Epithelial cell of prostate (primary cell): ENCODE data around the gene EPHA7.

Source experiments
- DNase-seq: peaks from one replicate; pipeline ENCODE4 v3.0.0-alpha.2; 2011; ENCODE audit warnings: low read depth, low spot score
- H3K27ac ChIP-seq: fragments of 450-650 bp; 2 replicates; pipeline ENCODE4 v1.5.1; 2017; ENCODE audit warnings: mild to moderate bottlenecking

The EPHA7 gene

GRCh38 chr6:93266116-93266817, 153.1 kb downstream of the EPHA7 start:
- no peak for DNase-seq
- no peak overlapping the region for H3K27ac ChIP-seq

GRCh38 chr6:93260881-93261280, 158.5 kb downstream of the EPHA7 start:
- no peak overlapping the region for H3K27ac ChIP-seq
- no peak for DNase-seq

- H3K27ac ChIP-seq, result no peak overlapping the region
These were observed 160.0 kb downstream of the EPHA7 start for GRCh38 chr6:93259332-93259731.

DNA sequence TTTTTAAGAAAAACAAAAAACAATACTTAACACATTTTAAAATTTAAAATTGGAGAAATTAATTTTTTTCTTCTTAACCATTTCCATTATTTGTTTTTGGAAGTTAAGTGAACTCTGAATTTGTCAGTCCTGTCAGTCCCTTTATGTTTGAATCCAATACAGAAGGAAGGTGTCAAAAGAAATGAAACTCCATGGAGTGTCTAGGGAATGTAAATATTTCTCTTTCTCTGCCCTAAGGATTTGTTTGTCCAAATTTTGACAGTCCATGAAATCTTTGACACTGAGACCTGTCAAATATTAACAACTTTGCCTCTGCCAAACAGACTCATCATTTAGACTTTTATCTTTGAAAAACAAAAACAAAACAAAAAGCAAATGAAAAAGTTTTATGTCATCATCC, 166.4 kb downstream of the EPHA7 start:
- no peak for DNase-seq
- no peak overlapping the region for H3K27ac ChIP-seq

More at GRCh38 chr6:93259332-93259731, 160.0 kb downstream of the EPHA7 start:
- no peak for DNase-seq

DNA sequence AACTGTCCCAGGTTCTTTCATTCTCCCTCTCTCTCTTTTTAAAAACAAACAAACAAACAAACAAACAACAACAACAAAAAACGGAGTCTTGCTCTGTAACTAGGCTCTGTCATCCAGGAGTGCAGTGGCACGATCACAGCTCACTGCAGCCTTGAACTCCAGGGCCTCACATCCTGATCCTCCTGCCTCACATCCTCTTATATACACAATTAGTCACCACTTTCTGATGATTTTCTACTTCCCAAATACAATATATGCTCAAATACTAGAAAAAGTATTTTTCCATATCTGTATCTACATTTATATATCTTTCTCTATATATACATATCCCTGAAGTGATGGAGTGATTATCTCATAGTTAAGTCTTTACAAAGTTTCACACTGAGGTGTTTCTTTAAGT, 170.7 kb downstream of the EPHA7 start:
- DNase-seq, result no peak
- no peak overlapping the region for H3K27ac ChIP-seq

GRCh38 chr6:93243231-93243778, 176.1 kb downstream of the EPHA7 start:
- DNase-seq, result no peak
- H3K27ac ChIP-seq, result no peak overlapping the region

GRCh38 chr6:93242049-93242448, 177.3 kb downstream of the EPHA7 start:
- H3K27ac ChIP-seq, result no peak overlapping the region
- DNase-seq, result no peak

GRCh38 chr6:93238632-93239031, 180.7 kb downstream of the EPHA7 start:
- DNase-seq, result no peak
- H3K27ac ChIP-seq, result no peak overlapping the region

DNA sequence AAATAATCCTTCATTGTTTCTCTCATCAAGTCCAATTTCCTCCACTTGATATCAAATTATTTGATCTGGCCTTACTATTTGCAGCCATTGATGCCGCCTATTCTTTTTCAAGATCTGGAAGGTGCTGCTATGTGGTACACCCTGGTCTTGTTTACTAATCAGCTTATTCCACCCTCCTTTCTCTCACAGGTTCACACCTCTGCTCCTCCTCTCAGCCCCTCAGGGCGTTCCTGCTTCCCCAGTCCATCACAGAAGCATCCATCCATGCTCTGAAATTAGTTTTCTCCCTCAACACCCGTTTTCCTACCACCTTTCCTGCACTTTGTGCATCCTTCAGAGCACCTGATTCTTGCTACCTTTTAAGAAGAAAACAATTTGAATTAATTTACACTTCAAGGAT, 183.6 kb downstream of the EPHA7 start:
- H3K27ac ChIP-seq, result no peak overlapping the region
- no peak for DNase-seq

GRCh38 chr6:93226822-93227221, 192.5 kb downstream of the EPHA7 start:
- no peak overlapping the region for H3K27ac ChIP-seq
- DNase-seq, result no peak

- no peak overlapping the region for H3K27ac ChIP-seq
- DNase-seq, result no peak
These were observed 197.1 kb downstream of the EPHA7 start for GRCh38 chr6:93222071-93222851.

- H3K27ac ChIP-seq, result no peak overlapping the region
- no peak for DNase-seq
These were observed 199.9 kb downstream of the EPHA7 start for GRCh38 chr6:93219447-93219846.

GRCh38 chr6:93218096-93218495, 201.3 kb downstream of the EPHA7 start:
- H3K27ac ChIP-seq, result no peak overlapping the region
- DNase-seq, result no peak

DNA sequence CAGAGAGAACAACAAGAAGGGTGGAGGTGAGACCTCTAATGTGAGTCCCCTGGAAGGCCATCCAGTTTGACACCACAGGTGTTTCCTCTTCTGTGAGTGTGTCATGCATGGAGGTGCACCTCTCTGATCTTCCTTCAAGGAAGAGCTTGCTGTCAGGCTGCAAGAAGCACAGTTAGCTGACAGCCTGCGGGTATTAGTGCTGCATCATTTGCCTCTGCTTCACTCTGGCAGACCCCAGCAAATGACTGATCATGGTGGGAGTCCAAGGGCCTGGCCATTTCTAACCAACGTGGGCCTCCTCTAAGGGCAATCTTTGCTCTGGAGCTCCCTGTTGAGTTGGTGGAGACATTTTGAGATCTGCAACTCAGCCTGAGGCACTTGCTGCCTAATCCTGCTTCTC, 206.3 kb downstream of the EPHA7 start:
- DNase-seq, result no peak
- H3K27ac ChIP-seq, result no peak overlapping the region

GRCh38 chr6:93210908-93211307, 208.5 kb downstream of the EPHA7 start:
- DNase-seq, result no peak

GRCh38 chr6:93209358-93209757, 210.0 kb downstream of the EPHA7 start:
- H3K27ac ChIP-seq, result no peak overlapping the region
- no peak for DNase-seq

More at GRCh38 chr6:93210908-93211307, 208.5 kb downstream of the EPHA7 start:
- no peak overlapping the region for H3K27ac ChIP-seq

GRCh38 chr6:93196406-93196970, 222.9 kb downstream of the EPHA7 start:
- H3K27ac ChIP-seq, result no peak overlapping the region
- DNase-seq, result no peak

GRCh38 chr6:93194480-93194879, 224.9 kb downstream of the EPHA7 start:
- no peak for DNase-seq
- no peak overlapping the region for H3K27ac ChIP-seq

GRCh38 chr6:93193868-93194267, 225.5 kb downstream of the EPHA7 start:
- no peak overlapping the region for H3K27ac ChIP-seq
- no peak for DNase-seq
